SK-N-SH (cell line): ENCODE data around the gene AKR1E2. TPM values are rescaled to one million over a fixed set of nuclear protein-coding genes. Genes with fewer than 3 reads are reported as not detected.

Experiments used
- CTCF ChIA-PET: fragments of 300-600, 350-600 bp; formaldehyde crosslinking; extraction: SDS; loops from one replicate; lab custom pipeline; 2021; lab: Yijun Ruan, JAX
- POLR2A ChIA-PET: fragments of 350-600 bp; sonication (Branson Sonifier 250); formaldehyde crosslinking; extraction: SDS; loops from one replicate; lab custom pipeline; 2020; ENCODE audit warnings: antibody characterized with exemption, inconsistent platforms; lab: Yijun Ruan, JAX
- DNase-seq: peaks from one replicate; pipeline ENCODE4 v3.0.0; 2012
- H2AFZ ChIP-seq: fragments of 200-600 bp; sonication (generic); 2 replicates; pipeline ENCODE4 v1.8.1; 2016; ENCODE audit warnings: antibody characterized with exemption, mild to moderate bottlenecking, low read depth
- H3F3A ChIP-seq: fragments of 200-600 bp; sonication (generic); replicated peaks from 2 replicates; pipeline ENCODE3; 2016; ENCODE audit warnings: antibody characterized with exemption, mild to moderate bottlenecking; ENCODE audit not compliant: insufficient read depth
- H3K27ac ChIP-seq, 2 experiments: fragments of 200-500 bp in 1 of 2; fragments of 200-600 bp in 1 of 2; sonication (Bioruptor generic) in 1 of 2; sonication (generic), shearing (Covaris generic) in 1 of 2; 2 replicates each; pipeline versions ENCODE4 v1.5.1 to v1.6.1; 2014 to 2016; ENCODE audit warnings: low read depth in 2 of 2, inconsistent platforms in 1 of 2, low read length in 1 of 2, mild to moderate bottlenecking in 1 of 2, mixed read lengths in 1 of 2
- H3K27me3 ChIP-seq: fragments of 200-600 bp; sonication (generic), shearing (Covaris generic); 2 replicates; pipeline ENCODE4 v1.6.1; 2016; ENCODE audit warnings: mixed run types; ENCODE audit not compliant: insufficient read depth
- H3K36me3 ChIP-seq, 2 experiments: fragments of 200-500 bp in 1 of 2; fragments of 200-600 bp in 1 of 2; sonication (Bioruptor generic) in 1 of 2; sonication (generic) in 1 of 2; replicated peaks in 1 of 2; 2 replicates each; pipeline versions ENCODE3 to v1.5.1; 2014 to 2016; ENCODE audit warnings: low read length in 1 of 2, mild to moderate bottlenecking in 1 of 2; ENCODE audit not compliant: insufficient read depth in 2 of 2, control insufficient read depth in 1 of 2
- H3K4me1 ChIP-seq, 2 experiments: fragments of 200-500 bp in 1 of 2; fragments of 200-600 bp in 1 of 2; sonication (Bioruptor generic) in 1 of 2; sonication (generic), shearing (Covaris generic) in 1 of 2; 2 replicates each; pipeline versions ENCODE4 v1.5.1 to v1.6.1; 2014 to 2016; ENCODE audit warnings: low read depth in 1 of 2, low read length in 1 of 2, mixed run types in 1 of 2; ENCODE audit not compliant: insufficient read depth in 2 of 2, control insufficient read depth in 1 of 2
- H3K4me2 ChIP-seq: fragments of 200-600 bp; sonication (generic), shearing (Covaris generic); 2 replicates; pipeline ENCODE4 v1.6.1; 2017; ENCODE audit warnings: mixed run types
- H3K4me3 ChIP-seq, 2 experiments: fragments of 200-500 bp in 1 of 2; fragments of 200-600 bp in 1 of 2; sonication (Bioruptor generic) in 1 of 2; sonication (generic), shearing (Covaris generic) in 1 of 2; 2 replicates each; pipeline versions ENCODE4 v1.5.1 to v1.8.1; 2014 to 2016; ENCODE audit warnings: low read depth in 2 of 2, inconsistent platforms in 1 of 2, low read length in 1 of 2, mild to moderate bottlenecking in 1 of 2, mixed read lengths in 1 of 2, moderate library complexity in 1 of 2
- H3K79me2 ChIP-seq: fragments of 200-600 bp; sonication (generic); 2 replicates; pipeline ENCODE4 v1.8.1; 2017; ENCODE audit warnings: mild to moderate bottlenecking; ENCODE audit not compliant: insufficient read depth
- H3K9ac ChIP-seq: fragments of 200-600 bp; sonication (generic); 2 replicates; pipeline ENCODE4 v1.6.1; 2017; ENCODE audit warnings: mixed run types
- H3K9me2 ChIP-seq: fragments of 200-600 bp; sonication (generic); 2 replicates; pipeline ENCODE4 v1.6.1; 2017; ENCODE audit warnings: mixed run types
- H3K9me3 ChIP-seq: fragments of 200-600 bp; sonication (generic); 2 replicates; pipeline ENCODE4 v1.6.1; 2017; ENCODE audit warnings: mixed run types, mild to moderate bottlenecking, moderate library complexity
- H4K20me1 ChIP-seq: fragments of 200-600 bp; sonication (generic); 2 replicates; pipeline ENCODE4 v1.6.1; 2017; ENCODE audit warnings: mild to moderate bottlenecking, mixed run types; ENCODE audit not compliant: insufficient read depth
- ELF1 ChIP-seq: IDR thresholded peaks from 2 replicates; pipeline ENCODE4 v1.4.0; 2012
- EP300 ChIP-seq, 2 experiments: IDR thresholded peaks; 2 replicates each; pipeline versions ENCODE4 v1.4.0 to v1.6.1; 2012; ENCODE audit warnings: borderline replicate concordance in 1 of 2, low read depth in 1 of 2, low read length in 1 of 2
- EZH2phosphoT487 ChIP-seq: fragments of 200-600 bp; sonication (generic); IDR thresholded peaks from 2 replicates; pipeline ENCODE4 v1.6.1; 2017; ENCODE audit warnings: low read depth, mixed run types, mild to moderate bottlenecking, antibody characterized with exemption, moderate library complexity, borderline replicate concordance
- FOSL2 ChIP-seq: IDR thresholded peaks from 2 replicates; pipeline ENCODE4 v1.4.0; 2012; ENCODE audit warnings: low read depth, mild to moderate bottlenecking, moderate library complexity, borderline replicate concordance
- FOXJ3 ChIP-seq: sonication (generic); formaldehyde crosslinking; IDR thresholded peaks from 2 replicates; pipeline ENCODE4 v1.5.1; 2020; ENCODE audit warnings: mild to moderate bottlenecking, missing genetic modification reagents
- GABPA ChIP-seq: IDR thresholded peaks from 2 replicates; pipeline ENCODE4 v1.4.0; 2012; ENCODE audit warnings: low read depth, mild to moderate bottlenecking
- GATA2 ChIP-seq: sonication (generic); formaldehyde crosslinking; IDR thresholded peaks from 2 replicates; pipeline ENCODE4 v1.5.0; 2020; ENCODE audit warnings: mild to moderate bottlenecking, missing genetic modification reagents
- MEF2A ChIP-seq: IDR thresholded peaks from 2 replicates; pipeline ENCODE4 v1.4.0; 2012; ENCODE audit warnings: low read depth, borderline replicate concordance
- NFIC ChIP-seq: IDR thresholded peaks from 2 replicates; pipeline ENCODE4 v1.4.0; 2012; ENCODE audit warnings: borderline replicate concordance
- NRF1 ChIP-seq: IDR thresholded peaks from 2 replicates; pipeline ENCODE4 v1.6.1; 2012; ENCODE audit warnings: low read depth, mild to moderate bottlenecking, low read length
- POLR2AphosphoS5 ChIP-seq: IDR thresholded peaks from 2 replicates; pipeline ENCODE4 v1.6.1; 2012; ENCODE audit warnings: low read depth, low read length
- RAD21 ChIP-seq: IDR thresholded peaks from 2 replicates; pipeline ENCODE4 v1.6.1; 2012; ENCODE audit warnings: mild to moderate bottlenecking, low read length
- TCF12 ChIP-seq: IDR thresholded peaks from 2 replicates; pipeline ENCODE4 v1.4.0; 2012
- YY1 ChIP-seq: IDR thresholded peaks from 2 replicates; pipeline ENCODE4 v1.4.0; 2012; ENCODE audit warnings: low read depth, mild to moderate bottlenecking
- WGBS: methylation state at CpG from one replicate; pipeline ENCODE4 v1.1.6; 2017; ENCODE audit warnings: low lambda C conversion rate; 5-methylcytosine and 5-hydroxymethylcytosine counted together
- polyA plus RNA-seq, 3 experiments: library from polyadenylated mRNA; depleted of rRNA; stranded (reverse); fragments of >200 nt; gene quantifications; 2 replicates each; pipeline ENCODE4 v1.2.3, GENCODE V29; 2012
- TF ChIP-seq, protein P1 (sequence below): IDR thresholded peaks from 2 replicates; pipeline ENCODE4 v1.4.0; 2012; ENCODE audit warnings: low read depth, borderline replicate concordance
- TF ChIP-seq, protein P2 (sequence below): fragments of 150-350 bp; IDR thresholded peaks from 2 replicates; pipeline ENCODE4 v1.6.1; 2016; ENCODE audit warnings: mild to moderate bottlenecking, low read depth, low read length
- TF ChIP-seq, protein P3 (sequence below): IDR thresholded peaks from 2 replicates; pipeline ENCODE4; 2012
- TF ChIP-seq, protein P4 (sequence below): IDR thresholded peaks from 2 replicates; pipeline ENCODE4 v1.4.0; 2012; ENCODE audit warnings: low read depth, borderline replicate concordance

The AKR1E2 gene
- polyA plus RNA-seq, 1 of the 3 experiments (the other 2 are of a cell fraction) = 5.8 TPM

DNA sequence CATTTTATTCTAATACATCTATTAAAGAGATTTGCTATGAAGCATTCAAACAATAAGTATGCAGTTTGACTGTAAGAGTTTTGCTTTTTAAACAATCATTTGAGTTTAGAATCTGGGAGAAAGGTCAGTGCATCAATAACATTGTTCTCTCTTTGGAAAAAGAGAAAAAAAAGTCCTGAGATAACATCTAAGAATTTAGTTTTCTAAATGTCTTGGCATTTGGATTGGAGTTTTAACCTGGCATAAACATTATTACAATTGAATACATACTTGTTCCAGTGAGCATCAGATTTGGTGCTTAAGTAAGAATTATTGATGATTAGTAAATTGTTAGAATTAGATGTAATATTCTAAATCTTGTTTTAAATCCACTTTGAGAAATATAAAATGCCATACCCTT lies 47.2 kb upstream of the AKR1E2 start (continued):
- TF ChIP-seq, protein P1, sequence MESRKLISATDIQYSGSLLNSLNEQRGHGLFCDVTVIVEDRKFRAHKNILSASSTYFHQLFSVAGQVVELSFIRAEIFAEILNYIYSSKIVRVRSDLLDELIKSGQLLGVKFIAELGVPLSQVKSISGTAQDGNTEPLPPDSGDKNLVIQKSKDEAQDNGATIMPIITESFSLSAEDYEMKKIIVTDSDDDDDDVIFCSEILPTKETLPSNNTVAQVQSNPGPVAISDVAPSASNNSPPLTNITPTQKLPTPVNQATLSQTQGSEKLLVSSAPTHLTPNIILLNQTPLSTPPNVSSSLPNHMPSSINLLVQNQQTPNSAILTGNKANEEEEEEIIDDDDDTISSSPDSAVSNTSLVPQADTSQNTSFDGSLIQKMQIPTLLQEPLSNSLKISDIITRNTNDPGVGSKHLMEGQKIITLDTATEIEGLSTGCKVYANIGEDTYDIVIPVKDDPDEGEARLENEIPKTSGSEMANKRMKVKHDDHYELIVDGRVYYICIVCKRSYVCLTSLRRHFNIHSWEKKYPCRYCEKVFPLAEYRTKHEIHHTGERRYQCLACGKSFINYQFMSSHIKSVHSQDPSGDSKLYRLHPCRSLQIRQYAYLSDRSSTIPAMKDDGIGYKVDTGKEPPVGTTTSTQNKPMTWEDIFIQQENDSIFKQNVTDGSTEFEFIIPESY = no peak
- TF ChIP-seq NFIC = peak; percentile 48; the same call in 1 of the 2 replicates

DNA sequence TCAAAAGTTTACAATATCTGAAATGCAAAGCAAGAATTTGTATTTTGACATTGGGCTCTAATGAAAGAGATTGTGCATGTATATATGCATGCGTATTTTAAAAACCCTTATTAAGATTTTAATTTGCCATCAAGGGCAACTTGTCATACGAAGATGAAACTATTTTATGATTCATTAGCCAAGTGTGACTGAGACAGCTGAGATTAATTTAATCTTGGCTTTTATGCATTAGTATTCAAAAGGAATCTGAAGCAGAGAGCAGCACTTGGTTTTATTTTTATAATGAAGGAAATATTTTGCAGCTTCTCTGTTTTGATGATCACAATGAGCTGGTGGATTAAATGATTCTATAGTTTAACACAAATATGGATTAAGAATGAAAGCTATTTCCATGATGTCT lies 45.9 kb upstream of the AKR1E2 start:
- H3K4me1 ChIP-seq = peaks cover 3 to 49% of the 10 kb centered on the region in 2 experiments
- H2AFZ ChIP-seq = peak overlapping the region; percentile 4; the same call in 1 of the 2 replicates
- no peaks in the 10 kb centered on the region for H3K36me3 ChIP-seq
- no peaks in the 10 kb centered on the region for H4K20me1 ChIP-seq
- DNase-seq = no peak
- WGBS = 46% methylated on average over 2 of the region's 2 CpGs
- peak overlapping the region in 1 of 2 experiments; percentile 20; a peak in 1 of 4 replicates for H3K4me3 ChIP-seq
- POLR2A ChIA-PET = no interaction called here
- peak overlapping the region; percentile 80 to 100; a peak in 3 of 4 replicates for H3K27ac ChIP-seq
- peaks cover 56% of the 10 kb centered on the region for H3F3A ChIP-seq
- H3K79me2 ChIP-seq = peaks cover 32% of the 10 kb centered on the region
- TF ChIP-seq EZH2phosphoT487 (no peak), NRF1 (no peak), ELF1 (no peak), TCF12 (peak; percentile 54; the same call in 1 of the 2 replicates)
- TF ChIP-seq, all 33 proteins: peak for 1
- no peaks in the 10 kb centered on the region for H3K9me2 ChIP-seq
- CTCF ChIA-PET = interaction anchor here (0.7 to 1.7 kb wide), 3 partner anchors 10 to 35 kb away, joined by 3 to 5 read pairs (median 4); no protein-coding TSS in a partner anchor
- H3K9ac ChIP-seq = peak overlapping the region; percentile 68
- no peaks in the 10 kb centered on the region for H3K9me3 ChIP-seq
- no peaks in the 10 kb centered on the region for H3K27me3 ChIP-seq
- H3K4me2 ChIP-seq = peak overlapping the region; percentile 62

DNA sequence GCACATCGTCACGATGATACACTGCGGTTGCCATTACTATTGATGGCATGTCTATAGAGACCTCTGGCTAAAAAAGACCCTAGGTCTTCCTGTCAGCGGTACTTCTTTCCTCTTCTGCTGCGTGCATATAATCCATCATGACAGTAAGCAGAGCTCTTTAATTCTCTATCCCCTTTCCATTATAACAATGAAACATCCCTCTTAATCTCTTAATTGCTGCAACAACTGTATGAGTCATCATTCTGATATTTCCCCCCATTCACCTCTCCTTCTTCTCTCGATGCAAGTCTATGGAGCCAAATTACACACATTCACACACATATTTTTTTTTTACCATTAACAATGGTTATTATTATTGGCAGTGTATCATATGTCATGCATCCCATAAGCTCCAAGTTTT lies 45.2 kb upstream of the AKR1E2 start:
- H3K27me3 ChIP-seq = no peaks in the 10 kb centered on the region
- peaks cover 32% of the 10 kb centered on the region for H3K79me2 ChIP-seq
- H3K9me3 ChIP-seq = no peaks in the 10 kb centered on the region
- H3K27ac ChIP-seq = peak overlapping the region; percentile 80 to 100; a peak in 3 of 4 replicates
- H3F3A ChIP-seq = peaks cover 49% of the 10 kb centered on the region
- H3K4me1 ChIP-seq = peaks cover 3 to 44% of the 10 kb centered on the region in 2 experiments
- H3K4me3 ChIP-seq = peak overlapping the region in 1 of 2 experiments; percentile 20; a peak in 1 of 4 replicates
- H3K9ac ChIP-seq = peak overlapping the region; percentile 68
- DNase-seq = peak; percentile 21
- 40% methylated on average over 6 of the region's 6 CpGs for WGBS
- H4K20me1 ChIP-seq = no peaks in the 10 kb centered on the region
- H3K36me3 ChIP-seq = no peaks in the 10 kb centered on the region
- POLR2A ChIA-PET = no interaction called here
- CTCF ChIA-PET = interaction anchor here (0.9 to 2.3 kb wide), 5 partner anchors 9 to 1583 kb away, joined by 4 to 10 read pairs (median 4); no protein-coding TSS in a partner anchor
- H3K9me2 ChIP-seq = no peaks in the 10 kb centered on the region
- 0 out of 2 replicates have a peak overlapping the region, but pooled peaks have one; percentile 4 for H2AFZ ChIP-seq
- H3K4me2 ChIP-seq = peak overlapping the region; percentile 62
- peak; percentile 30; the same call in 1 of the 2 replicates for TF ChIP-seq NFIC
- 0 out of 2 replicates have a peak, but pooled peaks have one; percentile 38 for TF ChIP-seq POLR2AphosphoS5
- TF ChIP-seq FOXJ3 (CRISPR knock-in tag) = no peak
- TF ChIP-seq GATA2 (CRISPR knock-in tag) = no peak
- TF ChIP-seq, protein P2, sequence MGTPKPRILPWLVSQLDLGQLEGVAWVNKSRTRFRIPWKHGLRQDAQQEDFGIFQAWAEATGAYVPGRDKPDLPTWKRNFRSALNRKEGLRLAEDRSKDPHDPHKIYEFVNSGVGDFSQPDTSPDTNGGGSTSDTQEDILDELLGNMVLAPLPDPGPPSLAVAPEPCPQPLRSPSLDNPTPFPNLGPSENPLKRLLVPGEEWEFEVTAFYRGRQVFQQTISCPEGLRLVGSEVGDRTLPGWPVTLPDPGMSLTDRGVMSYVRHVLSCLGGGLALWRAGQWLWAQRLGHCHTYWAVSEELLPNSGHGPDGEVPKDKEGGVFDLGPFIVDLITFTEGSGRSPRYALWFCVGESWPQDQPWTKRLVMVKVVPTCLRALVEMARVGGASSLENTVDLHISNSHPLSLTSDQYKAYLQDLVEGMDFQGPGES = no peak
- TF ChIP-seq MEF2A = no peak
- TF ChIP-seq, protein P3, sequence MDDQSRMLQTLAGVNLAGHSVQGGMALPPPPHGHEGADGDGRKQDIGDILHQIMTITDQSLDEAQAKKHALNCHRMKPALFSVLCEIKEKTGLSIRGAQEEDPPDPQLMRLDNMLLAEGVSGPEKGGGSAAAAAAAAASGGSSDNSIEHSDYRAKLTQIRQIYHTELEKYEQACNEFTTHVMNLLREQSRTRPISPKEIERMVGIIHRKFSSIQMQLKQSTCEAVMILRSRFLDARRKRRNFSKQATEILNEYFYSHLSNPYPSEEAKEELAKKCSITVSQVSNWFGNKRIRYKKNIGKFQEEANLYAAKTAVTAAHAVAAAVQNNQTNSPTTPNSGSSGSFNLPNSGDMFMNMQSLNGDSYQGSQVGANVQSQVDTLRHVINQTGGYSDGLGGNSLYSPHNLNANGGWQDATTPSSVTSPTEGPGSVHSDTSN = peak; percentile 57
- no peak for TF ChIP-seq EZH2phosphoT487
- TF ChIP-seq EP300 (IDR thresholded peaks at IDR 0.05; ENCODE audit: borderline replicate concordance in 1 of 2, low read depth in 1 of 2, low read length in 1 of 2) = peak; percentile 46 to 62; a peak in 2 of 4 replicates
- TF ChIP-seq, protein P4, sequence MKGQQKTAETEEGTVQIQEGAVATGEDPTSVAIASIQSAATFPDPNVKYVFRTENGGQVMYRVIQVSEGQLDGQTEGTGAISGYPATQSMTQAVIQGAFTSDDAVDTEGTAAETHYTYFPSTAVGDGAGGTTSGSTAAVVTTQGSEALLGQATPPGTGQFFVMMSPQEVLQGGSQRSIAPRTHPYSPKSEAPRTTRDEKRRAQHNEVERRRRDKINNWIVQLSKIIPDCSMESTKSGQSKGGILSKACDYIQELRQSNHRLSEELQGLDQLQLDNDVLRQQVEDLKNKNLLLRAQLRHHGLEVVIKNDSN = no peak
- TF ChIP-seq FOSL2 = peak; percentile 77
- TF ChIP-seq YY1 = no peak
- peak; percentile 70 for TF ChIP-seq TCF12
- TF ChIP-seq GABPA = no peak
- no peak for TF ChIP-seq RAD21
